GM18861 (cell line): ENCODE results near the gene NEK6.

Experiments
- ATAC-seq: cut with Tn5 transposase; IDR thresholded peaks from one replicate; pipeline ENCODE4 v1.9.1; 2021; ENCODE audit not compliant: unreplicated experiment

Gene NEK6

DNA sequence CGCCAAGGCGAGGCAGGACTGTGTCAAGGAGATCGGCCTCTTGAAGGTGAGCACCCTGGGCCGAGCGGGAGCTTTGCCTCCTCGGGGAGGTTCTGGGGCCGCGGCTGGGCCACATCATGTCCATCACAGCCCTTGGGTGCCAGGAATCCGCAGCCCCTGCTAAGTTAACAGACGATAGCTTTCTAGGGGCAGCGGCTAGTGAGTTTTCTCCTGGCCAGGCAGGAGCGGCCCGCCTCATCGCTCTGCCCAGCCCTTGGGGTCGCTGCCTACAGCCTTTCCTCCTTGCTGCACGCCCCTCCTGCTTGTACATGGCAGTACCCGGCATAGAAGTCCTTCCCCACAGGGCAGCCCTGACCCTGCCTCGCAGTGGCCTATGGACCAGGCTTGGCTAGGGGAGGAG is 56.2 kb downstream of the NEK6 start:
- no peak for ATAC-seq

DNA sequence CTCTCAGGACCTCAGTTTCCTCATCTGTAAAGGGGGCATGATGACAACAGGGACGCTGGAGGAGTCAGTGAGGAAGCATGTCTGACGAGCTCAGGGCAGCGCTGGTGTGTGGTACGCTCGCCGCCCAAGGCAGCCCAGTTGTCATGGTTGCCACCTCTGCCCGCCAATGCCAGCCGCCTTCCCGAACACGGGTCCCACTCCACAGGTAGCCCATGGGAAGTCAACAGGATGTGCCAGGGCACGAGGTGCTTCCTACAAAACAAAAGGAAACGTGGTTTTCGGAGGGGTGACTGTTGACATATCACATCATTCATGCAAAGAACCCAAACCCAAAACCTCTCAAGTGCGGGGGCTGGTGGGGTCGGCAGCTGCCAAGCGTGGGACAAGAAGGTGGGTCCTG is 58.1 kb downstream of the NEK6 start:
- no peak for ATAC-seq

DNA sequence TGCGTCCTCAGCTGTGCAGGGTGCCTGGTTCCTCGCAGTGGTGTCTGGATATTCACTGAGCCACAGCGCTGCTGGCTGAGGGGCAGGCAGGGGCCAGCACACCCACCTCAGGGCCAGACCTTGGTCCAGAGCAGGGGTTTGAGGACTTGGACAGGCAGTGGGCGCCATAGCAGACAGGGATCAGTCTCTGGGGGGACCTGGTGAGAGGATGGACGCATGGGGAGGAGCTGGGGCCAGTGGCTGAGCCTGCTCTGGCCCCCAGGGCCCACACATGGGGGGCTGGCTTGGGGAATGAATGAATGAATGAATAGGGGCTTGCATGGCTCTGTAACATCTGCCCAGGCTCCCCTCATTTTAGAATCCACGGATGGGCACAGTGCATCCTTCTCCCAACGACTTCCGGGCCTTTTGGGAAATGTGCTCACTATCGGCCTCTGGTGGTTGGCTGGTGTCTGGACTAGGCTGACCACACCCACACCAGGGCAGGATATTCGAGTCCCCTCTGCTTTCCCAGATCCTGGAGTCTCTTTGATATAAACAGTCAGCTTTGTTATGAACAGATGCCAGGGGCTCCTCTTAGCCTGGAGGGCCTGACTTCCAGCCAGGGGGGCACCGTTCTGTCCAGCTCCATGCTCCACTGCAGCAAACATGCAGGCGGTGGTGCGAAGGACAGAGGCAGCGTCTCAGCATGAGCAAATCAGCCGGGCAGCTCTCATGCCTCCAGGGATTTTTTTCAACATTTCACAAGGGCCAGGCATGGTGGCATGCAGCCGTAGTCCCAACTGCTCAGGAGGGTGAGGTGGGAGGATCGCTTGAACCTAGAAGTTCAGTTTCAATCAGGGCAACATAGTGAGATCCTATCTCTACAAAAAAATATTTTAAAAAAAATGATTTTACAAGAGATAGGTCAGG is 62.6 kb downstream of the NEK6 start:
- ATAC-seq, result no peak

DNA sequence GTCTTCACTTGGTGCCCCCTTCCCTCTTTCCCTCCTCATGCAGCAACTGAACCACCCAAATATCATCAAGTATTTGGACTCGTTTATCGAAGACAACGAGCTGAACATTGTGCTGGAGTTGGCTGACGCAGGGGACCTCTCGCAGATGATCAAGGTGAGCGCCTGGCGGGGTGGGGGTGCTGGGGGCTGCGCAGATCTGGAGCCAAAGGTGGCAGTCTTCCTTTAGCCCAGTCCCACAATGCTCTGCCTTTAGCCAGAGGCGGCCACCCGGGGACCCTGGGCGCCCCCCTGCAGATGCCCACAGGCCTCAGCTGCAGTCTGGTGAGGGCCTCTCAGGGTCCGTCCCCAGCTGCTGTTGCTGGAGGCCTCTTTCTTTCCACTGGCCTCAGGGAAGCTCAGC is 63.7 kb downstream of the NEK6 start:
- ATAC-seq, result no peak

DNA sequence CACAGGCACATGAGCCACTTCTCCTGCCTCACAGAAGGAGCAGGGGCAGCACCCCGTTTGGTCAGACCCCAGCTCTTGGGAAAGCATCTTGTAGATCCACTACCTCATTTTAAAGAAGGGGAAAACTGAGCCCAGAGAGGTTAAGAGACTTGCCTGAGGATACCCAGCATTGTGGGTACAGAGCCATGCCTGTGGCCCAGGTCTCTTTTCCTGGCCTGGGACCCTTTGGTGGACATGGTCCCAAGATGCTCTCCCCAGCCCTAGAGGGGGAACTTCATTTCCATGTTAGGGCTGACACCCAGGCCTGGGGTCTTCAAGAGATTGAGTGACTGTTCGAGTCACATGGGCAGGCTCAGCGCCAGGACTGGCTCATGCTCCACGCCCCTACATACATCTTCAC is 64.2 kb downstream of the NEK6 start:
- no peak for ATAC-seq

DNA sequence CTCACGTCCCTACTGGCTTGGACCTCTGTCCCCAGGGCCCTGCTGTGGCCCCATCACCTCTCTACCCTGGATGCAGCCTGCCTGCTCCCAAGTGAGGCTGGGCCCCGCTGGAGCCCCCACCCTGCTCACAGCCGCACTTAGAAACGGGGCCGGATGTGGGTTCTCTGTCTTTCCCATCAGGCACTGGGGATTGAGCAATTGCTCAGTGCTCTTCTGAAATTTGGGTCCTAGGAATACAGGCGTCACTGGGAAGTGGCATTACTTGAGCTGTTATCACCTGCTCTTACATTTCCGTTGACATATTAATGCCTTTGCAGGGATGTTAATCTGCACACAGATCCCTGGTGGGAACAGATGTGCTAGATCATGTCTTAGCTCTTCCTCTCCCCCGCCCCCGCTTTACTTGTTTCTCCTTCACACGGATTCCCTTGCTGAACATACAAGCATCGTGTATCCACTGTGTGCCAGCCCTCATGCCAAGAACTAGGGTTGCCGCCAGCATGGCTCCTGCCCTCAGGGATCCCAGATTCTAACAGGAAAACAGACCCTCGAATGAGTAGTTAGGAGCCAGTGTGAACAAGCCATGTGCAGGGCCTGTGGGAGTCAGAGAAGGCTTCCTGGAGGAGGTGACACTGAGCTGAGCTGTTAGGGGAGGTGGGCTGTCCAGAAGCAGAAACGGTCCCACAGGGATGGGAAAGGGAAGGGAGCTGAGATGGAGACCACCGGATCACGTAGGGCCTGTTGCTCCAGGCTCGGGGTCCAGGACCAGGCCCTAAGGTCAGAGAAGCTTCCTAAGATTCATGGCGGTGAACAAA is 65.1 kb downstream of the NEK6 start:
- ATAC-seq, result no peak

DNA sequence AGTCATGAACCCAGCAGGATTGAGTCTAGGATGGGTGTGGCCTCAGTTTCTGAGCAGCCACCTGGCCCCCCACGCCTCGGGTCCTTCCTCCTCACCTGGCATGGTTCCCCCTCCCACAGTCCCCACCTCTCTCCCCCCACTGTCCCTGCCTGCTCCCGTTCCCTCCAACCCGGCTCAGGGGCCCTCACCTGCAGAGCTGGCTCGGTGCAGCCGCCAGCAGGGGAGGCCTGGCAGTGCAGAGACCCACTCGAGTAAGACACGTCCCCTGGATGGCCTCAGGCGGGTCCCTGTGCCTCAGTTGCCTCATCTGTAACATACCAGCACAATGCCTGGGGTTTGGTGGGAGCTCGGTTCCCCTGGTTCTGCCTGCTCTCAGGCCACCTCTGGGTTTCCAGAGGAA is 66.2 kb downstream of the NEK6 start:
- no peak for ATAC-seq

DNA sequence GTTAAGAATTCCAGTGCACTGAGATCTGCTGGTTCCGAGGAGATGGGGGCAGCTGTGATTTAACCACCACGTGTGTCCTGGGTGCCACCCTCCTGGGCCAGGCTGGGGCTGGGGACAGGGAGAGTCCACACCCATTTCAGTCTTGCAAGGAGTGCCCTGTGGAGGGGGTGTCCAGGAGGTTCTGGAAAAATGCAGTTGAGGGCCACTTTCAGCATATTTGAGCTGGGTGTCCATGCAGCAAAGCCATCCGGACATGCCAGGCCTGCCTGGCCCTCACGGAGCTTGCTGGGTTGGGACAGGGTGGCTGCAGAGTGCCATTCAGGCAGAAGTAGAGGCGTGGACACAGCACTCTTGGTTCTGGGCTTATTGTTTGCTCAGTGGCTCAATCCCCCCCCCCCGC is 68.1 kb downstream of the NEK6 start:
- no peak for ATAC-seq

DNA sequence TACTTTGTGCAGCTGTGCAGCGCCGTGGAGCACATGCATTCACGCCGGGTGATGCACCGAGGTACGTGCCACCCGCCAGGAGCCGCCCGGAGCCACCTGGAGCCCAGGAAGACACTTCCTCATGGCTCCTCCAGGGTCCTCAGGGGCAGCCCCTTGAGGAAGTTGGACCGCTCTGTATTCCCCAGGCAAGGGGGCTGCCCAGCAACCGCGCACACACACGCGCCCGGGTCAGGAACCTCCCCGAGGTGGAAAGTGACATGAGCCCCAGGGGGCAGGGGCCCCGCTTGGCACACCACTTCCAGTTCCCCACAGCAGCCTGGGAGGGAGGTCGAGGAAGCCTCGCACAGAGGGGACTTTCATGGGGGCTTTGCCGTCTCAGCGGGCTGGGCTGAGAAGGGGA is 68.6 kb downstream of the NEK6 start:
- no peak for ATAC-seq

DNA sequence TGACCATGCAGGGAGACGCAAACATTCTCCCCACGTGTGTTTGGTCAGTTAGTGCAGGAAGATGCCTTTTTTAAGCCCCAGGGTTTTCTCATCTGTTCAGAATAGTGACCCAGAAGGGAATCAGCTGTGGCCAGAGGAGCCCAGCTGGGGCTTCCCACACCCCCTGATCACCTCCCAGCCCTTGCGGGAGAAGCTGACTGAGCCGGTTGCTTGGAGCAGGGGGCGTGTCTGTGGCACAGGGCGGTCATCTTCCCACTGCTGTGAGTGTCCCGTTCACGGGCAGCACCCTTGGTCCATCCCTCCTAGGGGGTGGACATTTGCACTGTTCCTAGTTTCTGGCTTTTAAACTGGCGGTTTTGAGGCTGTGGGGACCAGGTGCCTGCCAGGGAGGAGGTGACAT is 69.7 kb downstream of the NEK6 start:
- ATAC-seq, result no peak

DNA sequence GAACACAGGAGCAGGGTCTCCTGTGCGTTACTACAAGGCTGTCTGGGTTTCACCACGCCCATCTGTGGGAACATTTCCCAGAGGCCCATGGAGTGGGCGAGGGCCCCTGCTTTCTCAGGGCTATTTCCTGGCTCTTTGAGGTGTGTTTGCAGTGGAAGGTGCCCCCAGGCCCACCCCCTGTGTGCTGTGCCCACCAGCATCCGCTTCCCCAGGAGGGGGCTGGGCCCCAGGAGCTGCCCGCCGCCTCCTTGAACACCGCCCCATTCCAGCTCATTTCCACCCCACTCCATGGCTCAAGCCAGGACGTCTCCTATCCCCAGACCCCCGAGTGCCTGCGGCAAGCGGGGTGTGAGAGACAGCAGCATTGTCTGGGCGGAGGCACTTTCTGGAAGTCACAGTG is 70.5 kb downstream of the NEK6 start:
- no peak for ATAC-seq

DNA sequence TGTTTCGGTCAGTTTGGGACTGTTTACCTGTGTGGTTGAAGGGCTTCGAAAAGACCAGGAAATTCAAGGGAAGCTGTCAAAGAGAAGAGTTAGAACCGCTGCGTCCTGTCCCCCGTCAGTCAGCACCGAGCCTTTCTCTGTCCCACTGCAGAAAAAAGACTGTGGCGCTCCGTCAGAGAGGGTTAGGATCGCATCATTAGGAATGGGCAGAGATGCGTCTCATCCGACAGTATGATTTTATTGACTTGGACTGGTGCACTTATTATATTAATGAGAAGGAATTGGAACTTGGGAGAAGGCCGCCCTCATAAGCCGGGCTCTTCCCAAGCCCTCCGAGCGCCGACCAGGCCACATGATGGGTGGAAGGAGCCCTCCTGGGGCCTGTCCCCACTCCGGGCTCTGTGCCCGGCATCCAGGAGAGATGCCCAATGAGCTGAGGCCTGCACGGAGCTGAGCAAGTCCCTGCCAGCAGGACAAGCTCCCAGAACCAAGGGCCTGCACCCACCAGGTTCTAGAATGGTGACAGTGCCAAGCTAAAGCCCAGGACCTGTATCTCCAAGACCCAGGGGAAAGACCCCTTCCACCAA is 71.5 kb downstream of the NEK6 start:
- ATAC-seq, result no peak

DNA sequence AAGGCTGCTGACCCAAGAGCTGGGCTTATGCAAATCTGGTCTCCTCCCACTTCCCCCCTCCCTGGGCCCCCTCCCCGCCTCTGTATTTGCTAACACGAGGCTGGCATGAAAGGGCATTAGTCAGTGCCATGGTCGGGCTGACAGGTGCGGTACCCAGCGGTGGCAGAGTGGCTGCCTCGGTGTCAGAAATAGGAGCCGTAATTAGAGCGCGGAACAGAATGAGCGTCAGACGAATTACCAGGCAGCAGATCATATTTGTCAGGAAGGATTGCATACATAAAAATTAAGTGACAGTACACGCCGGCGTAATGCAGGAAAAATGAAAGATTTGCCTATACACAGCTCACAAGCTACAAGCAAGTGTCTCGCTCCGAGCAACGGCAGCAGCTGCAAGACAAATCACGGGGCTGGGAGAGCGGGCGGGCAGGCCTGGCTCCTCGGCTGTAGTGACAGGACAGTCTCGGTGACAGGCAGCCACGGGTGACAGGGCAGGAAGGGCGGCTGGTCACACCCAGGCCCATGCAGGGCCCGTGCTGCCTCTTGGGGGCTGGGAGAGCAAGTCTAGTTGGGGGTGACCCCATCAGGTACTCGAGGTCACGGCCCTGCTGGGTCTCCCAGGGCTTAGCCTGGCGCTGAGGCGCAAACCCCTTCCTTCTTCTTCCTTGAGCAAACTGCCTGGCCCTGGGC is 72.4 kb downstream of the NEK6 start:
- ATAC-seq, result no peak

DNA sequence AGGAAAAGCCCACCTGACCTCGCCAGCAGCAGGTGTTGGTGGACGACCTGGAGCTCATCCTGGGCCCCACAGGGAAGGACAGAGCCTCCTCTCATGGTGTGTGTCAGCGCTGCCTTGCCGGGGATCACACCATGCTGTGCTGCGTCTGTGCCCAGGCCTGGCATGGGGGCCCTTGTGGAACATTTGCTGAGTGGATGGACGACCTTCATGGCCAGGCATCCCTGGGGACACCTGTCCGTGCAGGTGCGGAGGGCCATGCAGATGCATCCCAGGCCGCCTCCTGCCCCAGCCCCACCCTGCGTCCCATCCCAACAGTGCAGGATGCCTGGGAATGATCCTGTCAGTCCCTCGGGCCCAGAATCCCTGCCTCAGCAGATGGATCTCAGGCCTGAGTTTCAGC is 73.8 kb downstream of the NEK6 start:
- ATAC-seq, result no peak

DNA sequence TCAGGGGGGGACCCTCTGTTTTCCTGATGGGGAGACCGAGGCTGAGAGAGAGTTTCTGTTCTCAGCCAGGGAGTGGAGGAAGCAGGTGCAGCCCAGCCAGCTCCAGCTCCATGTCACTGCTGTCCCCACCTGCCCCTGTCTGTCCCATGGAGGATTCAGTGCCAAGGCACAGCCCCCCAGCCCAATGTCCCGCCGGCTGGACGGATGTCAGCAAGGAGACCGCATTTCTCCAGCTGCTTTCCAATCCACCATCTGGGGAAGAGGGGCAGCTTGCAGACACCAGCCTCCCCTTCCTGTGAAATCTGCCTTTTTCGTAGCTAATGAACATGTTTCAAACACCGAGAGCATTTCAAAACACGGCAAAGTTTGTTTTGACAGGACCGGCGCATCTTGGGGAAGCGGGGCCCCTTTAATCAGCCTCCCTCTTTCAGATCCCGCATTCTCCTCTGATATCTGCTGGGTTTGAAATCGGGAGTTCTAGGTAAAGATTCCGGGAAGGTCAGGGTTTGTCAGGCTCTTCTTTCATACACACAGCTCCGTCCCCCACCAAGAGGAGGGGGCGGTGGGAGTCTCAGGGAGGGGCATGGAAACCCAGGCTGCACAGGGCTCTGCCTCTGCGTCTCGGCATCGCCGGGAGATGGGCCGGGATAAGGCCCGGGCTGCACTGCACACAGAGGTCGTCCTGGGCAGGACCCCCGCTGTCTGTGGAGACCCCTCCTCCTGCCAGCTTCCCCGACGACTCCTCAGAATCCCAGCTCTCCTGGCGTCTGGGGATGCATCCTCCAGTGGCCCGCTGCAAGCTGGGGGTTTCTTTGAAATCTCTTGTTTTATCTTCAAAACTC is 74.8 kb downstream of the NEK6 start:
- ATAC-seq, result no peak

DNA sequence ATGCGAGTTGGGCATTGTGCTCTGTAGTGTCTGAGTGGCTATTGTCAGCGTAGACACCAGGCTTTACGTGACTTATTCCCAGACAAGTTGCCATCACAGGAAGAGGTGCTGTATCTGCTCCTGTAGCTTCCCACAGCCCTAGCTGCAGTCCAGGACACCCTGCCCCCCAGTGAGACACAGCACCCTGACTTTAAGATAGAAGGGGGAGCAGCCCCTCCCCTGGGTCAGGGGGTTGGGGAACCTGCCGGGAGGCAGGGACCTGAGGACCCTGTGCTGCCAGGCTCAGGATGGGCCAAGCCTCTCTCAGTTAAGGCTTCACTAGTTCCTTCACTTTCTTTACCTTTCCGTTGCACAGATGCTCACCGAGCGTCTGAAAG is 75.4 kb downstream of the NEK6 start:
- ATAC-seq, result no peak

DNA sequence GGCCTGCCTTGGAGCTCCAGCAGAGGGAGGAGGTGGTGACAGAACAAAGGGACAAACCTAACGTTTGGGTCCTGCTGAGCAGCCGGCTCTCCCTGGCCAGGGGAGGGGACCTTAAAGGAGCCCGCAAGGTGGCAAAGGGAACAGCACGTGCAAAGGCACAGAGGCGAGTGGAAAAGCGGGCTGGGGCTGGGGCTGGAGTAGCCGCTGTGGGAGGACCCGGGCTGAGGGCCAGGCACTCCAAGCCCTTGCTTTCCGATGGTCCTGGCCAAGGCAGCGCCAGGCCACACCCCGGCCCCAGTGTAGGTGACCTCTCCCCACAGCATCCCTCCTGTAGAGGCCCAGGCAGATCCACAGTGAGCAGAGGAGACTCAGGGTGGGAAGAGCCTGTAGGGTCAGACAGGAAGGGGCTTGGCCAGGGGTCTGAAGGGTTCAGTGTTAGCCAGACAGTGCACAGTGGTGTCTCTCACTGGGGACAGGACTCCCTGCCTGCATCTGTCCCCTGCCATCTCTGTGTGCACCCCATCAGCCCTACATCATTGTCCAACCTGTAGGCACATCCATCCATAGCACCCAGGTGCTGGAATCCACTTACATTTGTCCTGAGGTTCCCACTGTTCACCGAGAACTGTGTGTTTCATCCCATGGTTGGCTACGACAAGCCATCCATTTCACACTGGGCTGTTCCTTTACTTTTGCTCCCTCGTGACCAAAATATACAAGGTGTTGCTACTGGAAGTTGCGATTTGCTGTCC is 77.0 kb downstream of the NEK6 start:
- no peak for ATAC-seq

DNA sequence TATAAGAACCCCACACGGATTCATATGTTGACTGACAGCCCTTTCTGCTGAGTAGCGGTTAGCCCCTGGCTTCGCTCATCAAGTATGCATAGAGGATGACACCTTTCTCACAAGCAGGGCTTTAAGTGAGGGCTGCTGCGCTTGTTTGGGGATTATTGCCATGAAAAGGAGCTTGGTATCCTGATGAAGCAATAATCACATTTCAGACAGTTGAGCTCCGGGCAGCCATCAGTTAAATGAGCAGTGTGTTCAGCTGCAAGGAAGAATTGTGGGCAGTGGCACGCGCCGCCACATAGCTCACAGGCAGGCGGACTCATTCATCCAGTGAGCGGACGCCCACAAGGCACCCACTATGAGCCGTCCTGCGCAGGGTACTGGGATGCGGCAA is 77.6 kb downstream of the NEK6 start:
- ATAC-seq, result no peak

DNA sequence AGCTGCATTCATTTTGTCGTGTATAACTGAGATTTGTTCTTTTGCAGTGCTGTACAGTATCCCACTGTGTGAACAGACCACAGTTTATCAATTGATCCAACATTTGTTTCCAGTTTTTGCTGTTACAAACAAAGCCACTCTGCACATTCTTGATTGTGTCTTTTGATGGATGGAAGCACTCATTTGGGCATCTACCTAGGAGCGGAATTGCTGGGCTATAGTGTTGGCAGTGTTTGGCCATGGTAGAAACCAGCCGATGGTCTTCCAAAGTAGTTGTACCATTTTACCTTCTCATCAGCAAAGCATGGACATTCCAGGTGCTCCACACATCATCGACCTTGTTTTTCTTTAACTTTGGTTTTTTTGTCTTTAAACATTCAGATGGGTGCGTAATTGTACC is 79.8 kb downstream of the NEK6 start:
- no peak for ATAC-seq

DNA sequence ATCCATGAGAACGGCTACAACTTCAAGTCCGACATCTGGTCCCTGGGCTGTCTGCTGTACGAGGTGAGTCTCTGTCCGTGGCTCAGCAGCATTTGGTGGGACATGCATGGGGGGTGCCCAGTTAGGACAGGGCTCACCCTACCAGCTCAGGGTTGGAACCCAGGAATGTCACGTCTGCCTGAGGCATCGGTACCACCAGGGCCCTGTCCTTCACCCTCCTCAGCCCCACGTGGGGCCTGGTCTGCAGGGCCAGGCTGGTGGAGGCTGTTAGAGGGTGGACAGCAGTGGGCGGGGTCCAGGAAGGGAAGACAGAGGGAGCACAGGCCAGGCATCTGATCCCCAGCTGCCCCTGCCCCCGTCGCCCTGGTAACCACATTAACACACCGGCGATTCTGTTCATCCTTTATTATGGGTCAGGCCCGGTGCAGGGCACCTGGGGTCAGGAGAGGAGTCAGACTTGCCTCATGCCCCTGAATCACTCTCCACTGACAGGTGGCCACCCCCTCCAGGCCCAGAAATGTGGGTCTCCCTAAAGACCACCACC is 81.9 kb downstream of the NEK6 start:
- no peak for ATAC-seq
